Measurements from ENCODE around the gene FAM161B.

- TF ChIP-seq CTCF (conservative IDR thresholded peaks at IDR 0.05) = no peak
- no peak for TF ChIP-seq ZFX (IDR thresholded peaks at IDR 0.05)
Observed at GRCh38 chr14:73991092-73991491, 41.2 kb upstream of the FAM161B start.

Measured in C4-2B (cell line).